NCI-H1417 treated with DMSO at 0.1 percent for 48 hours (cell line): ENCODE measurements around the gene FRMPD1.
"Not testable (repeated sequence)": the region's sequence is repeated elsewhere in the genome, so short reads cannot be mapped to it uniquely, and the experiment has no call there.

Source experiments
- DNase-seq: peaks from one replicate; lab custom pipeline; 2025; lab: John Stamatoyannopoulos, UW

Gene FRMPD1

DNA sequence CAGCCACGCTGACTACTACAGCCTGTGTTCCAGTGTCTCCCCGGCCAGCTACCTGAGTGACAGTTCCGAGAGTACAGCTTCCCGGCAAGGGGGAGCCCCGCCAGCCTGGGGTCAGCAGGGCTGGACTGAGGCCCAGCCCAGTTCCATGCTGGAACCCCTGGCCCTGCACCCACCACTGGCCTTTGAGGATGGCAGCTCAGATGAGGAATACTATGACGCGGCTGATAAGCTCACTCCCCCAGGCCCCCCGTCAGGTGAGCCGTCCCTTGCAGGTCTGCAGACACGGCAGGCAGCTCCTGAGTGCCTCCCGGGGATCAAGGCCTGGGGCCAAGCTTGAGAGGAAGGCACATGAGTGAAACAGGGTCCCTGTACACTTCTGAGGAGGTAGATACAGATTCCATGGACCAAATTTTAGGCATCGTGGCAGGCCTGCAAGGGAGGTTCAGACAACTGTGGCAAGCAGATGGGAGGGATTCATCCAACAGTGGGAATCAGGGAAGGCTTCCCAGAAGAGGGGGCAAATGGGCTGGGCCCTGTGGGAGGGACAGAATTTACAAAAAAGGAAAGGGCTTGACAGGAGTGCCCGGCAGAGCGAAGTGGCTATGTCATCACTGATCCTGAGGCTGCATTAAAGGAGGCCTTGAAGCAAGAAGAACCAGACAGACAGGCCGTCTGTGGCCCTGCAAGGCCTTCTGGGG is 90.0 kb downstream of the FRMPD1 start:
- DNase-seq: no peak

DNA sequence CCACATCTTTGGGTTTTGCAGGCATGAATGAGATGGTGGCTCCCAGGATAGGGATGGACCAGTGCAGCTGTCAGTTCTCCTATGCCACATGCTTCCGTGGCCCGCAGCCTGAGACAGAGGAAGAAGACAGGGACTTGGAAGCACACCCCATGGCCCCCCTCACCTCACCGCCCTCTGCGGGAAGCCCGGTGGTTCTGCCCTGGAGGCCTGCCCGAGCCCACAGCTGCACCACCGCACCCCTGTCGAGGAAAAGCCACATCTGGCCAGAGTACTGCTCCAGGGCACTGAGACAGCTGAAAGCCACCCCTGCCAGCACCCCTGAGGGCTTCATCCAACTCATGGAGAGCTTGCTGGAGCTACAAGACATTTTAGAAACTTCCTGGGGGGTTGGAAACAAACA is 95.2 kb downstream of the FRMPD1 start:
- no peak for DNase-seq

DNA sequence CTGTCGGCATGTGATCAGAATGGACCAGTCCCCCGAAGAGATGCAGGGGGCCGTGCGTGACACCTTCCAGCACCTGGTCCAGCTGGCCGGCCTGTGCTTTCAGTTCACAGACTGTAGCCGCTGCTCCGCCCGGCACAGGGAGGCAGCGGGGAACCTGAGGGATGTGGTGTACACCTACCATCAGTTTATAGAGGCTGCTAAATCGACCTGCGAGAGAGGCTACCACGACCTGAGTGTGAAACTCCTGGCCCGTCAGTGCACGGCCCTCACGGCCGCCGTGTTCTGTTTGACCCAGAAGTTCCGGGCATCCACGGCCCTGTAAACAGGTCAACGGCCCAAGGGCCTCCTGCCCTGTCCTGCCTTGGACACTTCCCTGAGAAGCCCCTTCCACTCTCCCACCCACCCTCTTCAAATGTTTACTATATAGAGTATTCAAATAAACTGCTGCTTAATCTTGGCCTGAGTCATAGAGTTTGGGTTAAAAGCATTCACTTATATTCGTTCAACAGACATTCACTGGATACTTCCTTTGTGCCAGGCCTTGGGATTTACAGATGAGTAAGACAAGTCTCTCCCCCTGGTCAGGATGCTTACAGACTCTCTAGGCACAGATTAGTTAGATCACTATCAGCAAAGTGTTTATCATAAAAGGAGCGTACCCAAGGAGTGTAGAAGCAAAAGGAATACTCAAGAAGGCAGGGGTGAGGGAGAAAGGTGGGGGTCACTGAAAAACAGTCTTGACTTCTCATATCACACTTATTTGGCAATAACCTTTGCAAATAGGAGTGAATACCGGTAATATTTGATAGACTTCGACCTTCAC is 95.9 kb downstream of the FRMPD1 start:
- DNase-seq: no peak

DNA sequence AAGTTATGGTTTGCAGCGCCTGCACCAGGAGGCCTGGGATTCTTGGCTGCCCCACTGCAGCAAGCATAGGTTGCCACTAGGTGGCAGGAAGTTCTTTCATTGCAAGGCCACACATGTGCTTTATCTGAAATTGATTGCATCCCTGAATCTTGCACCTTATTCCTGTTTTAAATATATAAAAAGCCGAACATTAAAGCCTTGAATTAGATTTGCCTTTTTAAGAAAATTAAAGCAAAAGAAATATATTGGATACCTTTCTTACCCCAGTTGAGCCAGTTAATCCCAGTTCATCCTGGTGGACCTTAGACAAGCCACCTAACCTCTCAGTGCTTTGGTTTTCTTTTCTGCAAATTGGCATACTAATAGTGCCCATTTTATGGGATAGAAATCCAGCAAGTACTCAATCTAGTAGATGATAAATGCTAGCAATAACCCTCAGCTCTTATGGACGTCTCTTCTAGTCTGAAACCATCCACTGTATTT is 96.6 kb downstream of the FRMPD1 start:
- no peak for DNase-seq

- DNase-seq: no peak
Observed at GRCh38 chr9:37749129-37749528, 98.4 kb downstream of the FRMPD1 start.

DNA sequence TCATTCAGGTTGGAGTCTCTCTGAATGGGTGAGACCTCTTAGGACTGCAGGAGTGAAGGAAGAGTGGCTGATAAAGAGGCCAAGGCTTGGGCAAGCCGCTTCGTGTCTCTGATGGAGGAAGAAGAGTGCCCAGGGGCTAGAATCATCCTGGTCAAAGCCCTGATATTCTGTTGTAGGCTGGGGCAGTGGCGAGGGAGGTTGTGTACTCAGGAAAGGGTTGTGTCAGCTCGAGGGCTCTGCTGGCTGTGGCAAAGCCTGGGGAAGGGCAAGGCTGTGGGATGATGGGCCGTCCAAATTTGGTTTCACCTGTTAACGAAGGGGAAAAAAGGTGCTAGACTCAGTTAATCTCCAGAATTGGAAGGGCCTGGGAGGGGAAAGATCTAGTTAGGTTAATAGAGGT is 100.4 kb downstream of the FRMPD1 start:
- no peak for DNase-seq

DNA sequence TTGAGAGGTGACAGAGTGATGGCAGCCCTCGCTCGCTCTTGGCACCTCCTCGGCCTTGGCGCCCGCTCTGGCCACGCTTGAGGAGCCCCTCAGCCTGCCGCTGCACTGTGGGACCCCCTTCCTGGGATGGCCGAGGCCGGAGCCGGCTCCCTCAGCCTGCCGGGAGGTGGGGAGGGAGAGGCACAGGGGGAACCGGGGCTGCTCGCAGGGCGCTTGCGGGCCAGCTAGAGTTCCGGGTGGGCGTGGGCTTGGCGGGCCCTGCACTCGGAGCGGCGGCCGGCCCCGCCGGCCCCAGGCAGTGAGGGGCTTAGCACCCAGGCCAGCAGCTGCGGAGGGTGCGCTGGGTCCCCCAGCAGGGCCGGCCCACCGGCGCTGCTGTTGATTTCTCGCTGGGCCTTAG is 101.0 kb downstream of the FRMPD1 start:
- DNase-seq: not testable (repeated sequence)

- not testable (repeated sequence) for DNase-seq
Observed at GRCh38 chr9:37752112-37752511, 101.4 kb downstream of the FRMPD1 start.

DNA sequence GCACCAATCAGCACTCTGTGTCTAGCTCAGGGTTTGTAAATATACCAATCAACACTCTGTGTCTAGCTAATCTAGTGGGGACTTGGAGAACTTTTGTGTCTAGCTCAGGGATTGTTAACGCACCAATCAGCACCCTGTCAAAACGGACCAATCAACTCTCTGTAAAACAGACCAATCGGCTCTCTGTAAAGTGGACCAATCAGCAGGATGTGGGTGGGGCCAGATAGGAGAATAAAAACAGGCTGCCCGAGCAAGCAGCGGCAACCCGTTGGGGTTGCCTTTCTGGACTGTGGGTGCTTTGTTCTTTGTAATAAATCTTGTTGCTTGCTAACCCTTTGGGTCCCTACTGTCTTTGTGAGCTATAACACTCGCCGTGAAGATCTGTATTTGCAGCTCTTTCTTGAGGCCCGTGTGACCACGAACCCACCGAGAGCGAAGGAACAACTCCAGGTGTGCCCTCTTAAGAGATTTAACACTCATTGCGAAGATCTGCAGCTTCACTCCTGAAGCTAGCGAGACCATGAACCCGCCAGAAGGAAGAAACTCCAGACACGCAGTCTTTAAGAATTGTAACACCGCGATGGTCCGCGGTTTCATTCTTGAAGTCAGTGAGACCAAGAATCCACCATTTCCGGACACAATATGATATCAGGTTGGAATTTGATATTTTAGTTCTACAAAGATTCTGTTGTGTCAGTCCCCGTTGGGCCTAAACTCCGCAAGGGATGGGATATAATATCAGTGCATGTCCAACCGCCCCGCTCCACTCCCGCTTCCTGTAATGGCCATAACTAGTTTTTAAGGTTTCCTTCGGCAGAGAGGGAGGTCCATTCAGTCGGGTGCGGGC is 102.1 kb downstream of the FRMPD1 start:
- DNase-seq: no peak

- no peak for DNase-seq
Observed at GRCh38 chr9:37753489-37754190, 102.9 kb downstream of the FRMPD1 start, which contains the start of gene TRMT10B. Gene TRMT10B (plus strand): TSS chr9:37753805. CDS start chr9:37761932, 8,127 bp downstream.

DNA sequence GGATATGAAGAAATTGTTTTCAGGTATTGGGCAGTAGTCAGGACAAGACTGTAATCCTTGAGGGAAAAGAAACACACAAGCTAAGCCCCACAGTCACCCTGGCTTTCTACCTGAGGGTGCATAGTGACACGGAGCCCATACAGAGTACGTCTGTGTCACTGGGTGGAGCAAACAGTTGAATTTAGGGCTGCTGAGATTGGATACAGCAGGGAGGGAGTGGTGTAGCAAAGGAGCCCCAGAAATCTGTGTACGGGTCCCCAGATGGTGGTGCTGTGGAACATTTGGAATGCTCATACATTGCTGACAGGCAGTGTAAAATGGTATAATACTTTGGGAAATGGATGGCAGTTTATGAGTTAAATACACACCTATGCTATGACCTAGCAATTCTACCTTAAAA is 108.0 kb downstream of the FRMPD1 start:
- no peak for DNase-seq

GRCh38 chr9:37760416-37761161 is 109.8 kb downstream of the FRMPD1 start:
- no peak for DNase-seq

GRCh38 chr9:37761511-37761910 is 110.8 kb downstream of the FRMPD1 start:
- no peak for DNase-seq

- not testable (repeated sequence) for DNase-seq
Observed at GRCh38 chr9:37765263-37765662, 114.5 kb downstream of the FRMPD1 start.

DNA sequence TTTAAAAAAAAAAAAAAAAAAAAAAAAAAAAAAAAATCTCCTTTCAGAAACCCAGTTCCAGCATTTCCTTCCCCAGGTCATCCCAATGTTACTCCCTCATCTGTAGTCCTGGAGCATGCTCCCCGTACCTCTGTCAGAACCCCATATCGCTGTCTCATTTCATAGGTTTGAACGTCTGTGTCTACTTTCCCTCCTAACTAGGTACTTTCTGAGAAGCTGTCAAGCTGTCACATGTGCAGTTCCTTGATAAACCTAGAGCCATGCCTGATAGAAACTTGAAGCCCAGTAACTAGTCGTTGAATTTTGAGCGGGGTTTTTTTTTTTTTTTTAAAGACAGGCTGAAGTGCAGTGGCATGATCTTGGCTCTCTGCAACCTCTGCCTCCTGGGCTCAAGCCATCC is 118.6 kb downstream of the FRMPD1 start:
- no peak for DNase-seq

DNA sequence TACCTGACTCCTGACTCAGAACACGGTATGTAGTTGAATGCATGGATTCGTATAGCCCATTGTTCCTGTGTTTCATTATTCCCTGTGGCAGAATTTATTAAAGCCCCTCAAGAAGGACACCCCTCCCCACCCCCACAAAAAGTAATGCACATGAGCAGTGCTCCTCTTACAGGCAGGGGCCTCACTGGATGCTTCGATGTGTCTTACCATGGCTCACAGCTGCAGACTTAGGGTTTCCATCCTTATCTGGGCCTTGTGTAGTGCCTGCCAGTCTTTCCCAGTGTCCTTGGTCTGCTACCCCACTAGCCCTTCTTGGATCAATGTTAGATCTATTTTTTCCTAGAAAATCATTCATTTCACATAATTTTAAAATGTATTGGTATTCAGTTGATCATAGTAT is 119.2 kb downstream of the FRMPD1 start:
- no peak for DNase-seq

DNA sequence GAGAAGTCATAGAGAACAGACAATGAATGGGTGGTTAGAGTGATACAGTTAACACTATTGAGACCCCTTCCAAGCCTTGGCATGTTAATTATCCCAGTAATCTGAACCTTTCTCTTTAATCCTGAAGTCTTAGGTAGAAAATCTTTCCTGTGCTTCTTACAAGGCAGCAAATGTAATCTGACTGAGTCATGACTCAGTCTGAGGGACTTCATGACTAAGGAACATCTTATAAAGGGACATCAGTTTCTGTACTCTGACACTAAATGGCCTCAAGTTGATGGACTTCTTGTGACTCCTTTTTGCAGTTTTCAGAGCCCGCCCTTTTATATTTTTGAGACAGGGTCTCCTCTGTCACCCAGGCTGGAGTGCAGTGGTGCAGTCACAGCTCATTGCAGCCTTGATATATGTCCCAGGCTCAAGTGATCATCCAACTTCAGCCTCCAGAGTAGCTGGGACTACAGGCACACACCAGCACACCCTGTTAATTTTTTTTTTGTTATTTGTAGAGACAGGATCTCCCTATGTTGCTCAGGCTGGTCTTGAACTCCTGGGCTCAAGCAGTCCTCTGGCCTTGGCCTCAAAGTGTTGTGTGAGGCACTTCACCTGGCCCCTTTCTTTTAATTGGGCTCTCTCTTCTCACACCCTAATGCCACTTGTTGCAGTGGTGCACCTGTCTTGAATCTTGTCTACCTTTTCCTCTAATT is 124.6 kb downstream of the FRMPD1 start:
- DNase-seq: no peak

DNA sequence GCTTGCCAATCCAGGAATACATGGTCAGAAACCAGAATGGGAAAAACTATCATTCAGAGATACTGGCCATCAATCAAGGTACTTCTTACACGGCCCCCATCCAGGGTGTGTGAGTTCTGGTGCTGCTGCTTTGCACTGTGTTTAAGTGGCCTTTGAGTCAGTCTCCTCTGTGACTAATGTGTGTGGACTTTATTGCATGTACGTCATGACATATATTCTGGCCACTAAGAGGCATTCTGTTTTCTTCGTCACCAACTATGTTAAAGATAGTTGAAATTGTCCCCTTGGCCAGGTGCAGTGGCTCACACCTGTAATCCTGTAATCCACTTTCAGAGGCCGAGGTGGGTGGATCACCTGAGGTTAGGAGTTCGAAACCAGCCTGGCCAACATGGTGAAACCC is 125.6 kb downstream of the FRMPD1 start:
- no peak for DNase-seq

DNA sequence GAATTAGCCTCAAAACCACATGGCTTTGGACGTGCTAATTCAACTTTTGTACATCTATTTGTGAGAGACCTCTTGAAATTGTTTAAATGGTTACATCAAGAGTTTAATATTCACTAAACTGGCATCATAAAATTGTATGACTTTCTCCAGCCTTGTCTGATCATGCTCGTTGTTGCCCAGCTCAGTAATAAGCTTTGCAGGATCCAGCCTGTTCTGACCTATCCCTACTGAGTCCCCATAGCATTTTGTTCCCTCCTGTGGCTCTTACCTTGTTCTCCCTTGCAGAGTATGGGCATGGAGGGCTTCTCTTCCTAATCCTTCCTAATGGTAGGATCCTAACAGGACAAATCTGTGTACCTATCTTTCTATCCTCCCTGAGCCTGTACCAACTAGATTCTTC is 127.8 kb downstream of the FRMPD1 start:
- no peak for DNase-seq

- DNase-seq: no peak
Observed at GRCh38 chr9:37784291-37784615, 133.5 kb downstream of the FRMPD1 start.
